Left ventricle myocardium inferior (tissue), 1 donor: ENCODE results near the gene TIAM2. TPM values are rescaled to one million over a fixed set of nuclear protein-coding genes. Genes with fewer than 3 reads are reported as not detected.

Experiments used
- DNase-seq: peaks from one replicate; pipeline ENCODE4 v3.0.0-alpha.2; 2020
- H3K27ac ChIP-seq: fragments of 200-600 bp; replicated peaks from 2 replicates; pipeline ENCODE4 v1.8.0; 2021
- H3K27me3 ChIP-seq: fragments of 200-600 bp; 2 replicates; pipeline ENCODE4 v1.8.0; 2021; ENCODE audit warnings: low read depth
- H3K36me3 ChIP-seq: fragments of 200-600 bp; 2 replicates; pipeline ENCODE4 v1.8.0; 2021
- H3K4me1 ChIP-seq: fragments of 200-600 bp; 2 replicates; pipeline ENCODE4 v1.8.0; 2021
- H3K4me3 ChIP-seq: fragments of 200-600 bp; 2 replicates; pipeline ENCODE4 v1.8.0; 2021; ENCODE audit warnings: mild to moderate bottlenecking, moderate library complexity
- H3K9me3 ChIP-seq: fragments of 200-600 bp; replicated peaks from 2 replicates; pipeline ENCODE4 v1.8.0; 2021
- intact Hi-C: fragments of 100-400 bp; cut with micrococcal nuclease; formaldehyde crosslinking; loops from one replicate; pipeline ENCODE4 v1.11.0; 2022
- total RNA-seq: library from RNA; stranded (reverse); fragmentation: NEBNext Ultra II Directional; extraction: Animal tissue kit (Norgen Biotek cat#: 25700); gene quantifications from one replicate; pipeline ENCODE4 v1.2.1, GENCODE V29; 2021
- TF ChIP-seq, protein P1 (sequence below): fragments of 200-600 bp; IDR thresholded peaks from 2 replicates; pipeline ENCODE4 v1.8.0; 2021; ENCODE audit warnings: antibody characterized with exemption, mild to moderate bottlenecking, borderline replicate concordance
- donor health status: DM: no; HTN: yes; CAD: no; lungs with severe emphysema.

Gene TIAM2
- total RNA-seq, 1 donor from 2014 or later: 12.0 TPM

DNA sequence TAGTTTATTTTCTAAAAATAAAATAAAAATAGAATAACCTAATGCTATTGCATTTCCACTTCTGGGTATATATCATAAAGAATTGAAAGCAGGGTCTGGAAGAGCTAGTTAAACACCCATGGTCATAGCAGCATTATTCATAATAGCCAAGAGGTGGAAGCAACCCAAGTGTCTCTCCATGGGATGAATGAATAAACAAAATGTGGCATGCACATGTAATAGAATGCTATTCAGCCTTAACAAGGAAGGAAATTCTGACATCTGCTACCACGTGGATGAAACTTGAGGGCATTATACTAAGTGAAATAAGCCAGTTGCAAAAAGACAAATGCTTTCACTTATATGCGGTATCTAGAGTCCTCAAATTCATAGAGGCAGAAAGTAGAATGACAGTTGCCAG lies 130.8 kb downstream of the TIAM2 start:
- no peaks in the 10 kb centered on the region for H3K9me3 ChIP-seq
- no peak overlapping the region for H3K27ac ChIP-seq
- peaks cover 7% of the 10 kb centered on the region for H3K4me1 ChIP-seq
- H3K36me3 ChIP-seq: no peaks in the 10 kb centered on the region
- no peak overlapping the region for H3K4me3 ChIP-seq
- H3K27me3 ChIP-seq: no peaks in the 10 kb centered on the region
- TF ChIP-seq, protein P1, sequence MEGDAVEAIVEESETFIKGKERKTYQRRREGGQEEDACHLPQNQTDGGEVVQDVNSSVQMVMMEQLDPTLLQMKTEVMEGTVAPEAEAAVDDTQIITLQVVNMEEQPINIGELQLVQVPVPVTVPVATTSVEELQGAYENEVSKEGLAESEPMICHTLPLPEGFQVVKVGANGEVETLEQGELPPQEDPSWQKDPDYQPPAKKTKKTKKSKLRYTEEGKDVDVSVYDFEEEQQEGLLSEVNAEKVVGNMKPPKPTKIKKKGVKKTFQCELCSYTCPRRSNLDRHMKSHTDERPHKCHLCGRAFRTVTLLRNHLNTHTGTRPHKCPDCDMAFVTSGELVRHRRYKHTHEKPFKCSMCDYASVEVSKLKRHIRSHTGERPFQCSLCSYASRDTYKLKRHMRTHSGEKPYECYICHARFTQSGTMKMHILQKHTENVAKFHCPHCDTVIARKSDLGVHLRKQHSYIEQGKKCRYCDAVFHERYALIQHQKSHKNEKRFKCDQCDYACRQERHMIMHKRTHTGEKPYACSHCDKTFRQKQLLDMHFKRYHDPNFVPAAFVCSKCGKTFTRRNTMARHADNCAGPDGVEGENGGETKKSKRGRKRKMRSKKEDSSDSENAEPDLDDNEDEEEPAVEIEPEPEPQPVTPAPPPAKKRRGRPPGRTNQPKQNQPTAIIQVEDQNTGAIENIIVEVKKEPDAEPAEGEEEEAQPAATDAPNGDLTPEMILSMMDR: no peak
- no peak for DNase-seq
- intact Hi-C loops: no loop called here

GRCh38 chr6:155126727-155127439 lies 131.8 kb downstream of the TIAM2 start:
- Histone ChIP-seq H3K9me3 (no peaks in the 10 kb centered on the region), H3K27ac (no peak overlapping the region), H3K4me1 (peaks cover under 1% of the 10 kb centered on the region), H3K4me3 (no peak overlapping the region), H3K27me3 (no peaks in the 10 kb centered on the region), H3K36me3 (no peaks in the 10 kb centered on the region)
- intact Hi-C loops: no loop called here
- no peak for DNase-seq
- TF ChIP-seq, protein P1: no peak

DNA sequence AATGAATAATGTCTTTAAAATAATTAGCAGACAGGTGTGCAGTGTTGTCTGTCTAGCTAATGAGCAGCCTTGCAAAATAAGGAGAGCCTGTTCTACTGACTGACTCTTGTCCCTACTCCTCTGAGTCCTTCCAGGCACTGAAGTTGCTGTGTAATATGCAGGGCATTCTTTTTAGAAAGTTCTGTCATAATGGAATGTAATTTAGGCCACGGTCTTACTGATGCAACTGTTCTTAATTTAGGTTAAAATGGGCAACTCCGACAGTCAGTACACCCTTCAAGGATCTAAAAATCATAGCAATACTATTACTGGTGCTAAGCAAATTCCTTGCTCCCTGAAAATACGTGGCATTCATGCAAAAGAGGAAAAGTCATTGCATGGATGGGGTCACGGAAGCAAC lies 133.9 kb downstream of the TIAM2 start:
- Histone ChIP-seq H3K4me1 (no peaks in the 10 kb centered on the region), H3K27ac (no peak overlapping the region), H3K4me3 (no peak overlapping the region), H3K9me3 (no peaks in the 10 kb centered on the region), H3K36me3 (no peaks in the 10 kb centered on the region), H3K27me3 (no peaks in the 10 kb centered on the region)
- TF ChIP-seq, protein P1: no peak
- intact Hi-C loops: no loop called here
- no peak for DNase-seq

GRCh38 chr6:155129744-155130143 lies 134.6 kb downstream of the TIAM2 start:
- TF ChIP-seq, protein P1: no peak
- no peaks in the 10 kb centered on the region for H3K9me3 ChIP-seq
- intact Hi-C loops: no loop called here
- H3K36me3 ChIP-seq: no peaks in the 10 kb centered on the region
- no peak overlapping the region for H3K27ac ChIP-seq
- H3K4me1 ChIP-seq: no peaks in the 10 kb centered on the region
- no peak for DNase-seq
- no peak overlapping the region for H3K4me3 ChIP-seq
- H3K27me3 ChIP-seq: no peaks in the 10 kb centered on the region

GRCh38 chr6:155130161-155130853 lies 135.2 kb downstream of the TIAM2 start:
- Histone ChIP-seq H3K27me3 (no peaks in the 10 kb centered on the region), H3K4me1 (no peaks in the 10 kb centered on the region), H3K9me3 (no peaks in the 10 kb centered on the region), H3K36me3 (no peaks in the 10 kb centered on the region), H3K27ac (no peak overlapping the region), H3K4me3 (no peak overlapping the region)
- TF ChIP-seq, protein P1: no peak
- intact Hi-C loops: no loop called here
- DNase-seq: no peak
